GM18907 (cell line): ENCODE results near the gene PLA2G1B.
"Not testable (repeated sequence)": the region's sequence is repeated elsewhere in the genome, so short reads cannot be mapped to it uniquely, and the experiment has no call there.

ENCODE experiments used
- ATAC-seq: cut with Tn5 transposase; IDR thresholded peaks from one replicate; pipeline ENCODE4 v1.9.1; 2021; ENCODE audit warnings: mild to moderate bottlenecking, moderate library complexity; ENCODE audit not compliant: unreplicated experiment

Gene PLA2G1B

GRCh38 chr12:120359128-120359527 is 31.5 kb upstream of the PLA2G1B start:
- ATAC-seq: no peak

- ATAC-seq: no peak
These were observed 31.0 kb upstream of the PLA2G1B start for GRCh38 chr12:120358412-120359100.

DNA sequence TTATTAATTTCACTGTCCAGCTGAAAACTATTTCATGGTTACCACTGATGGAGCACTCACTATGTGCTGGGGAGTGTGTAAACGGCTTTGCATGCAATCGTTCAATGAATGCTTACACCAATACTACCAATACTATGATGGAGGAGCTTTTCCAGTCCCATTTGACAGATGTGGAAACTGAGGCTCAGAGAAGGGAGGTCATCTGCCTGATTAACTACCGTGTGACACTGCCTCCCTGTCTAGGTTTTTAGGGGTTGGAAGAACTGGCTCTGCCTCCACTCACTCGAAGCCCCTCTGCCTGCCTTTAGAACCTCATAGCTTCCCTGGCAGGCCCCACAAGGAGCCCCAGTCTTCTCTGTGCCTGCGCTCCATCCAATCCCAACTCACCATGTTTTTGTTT is 29.5 kb upstream of the PLA2G1B start:
- no peak for ATAC-seq

DNA sequence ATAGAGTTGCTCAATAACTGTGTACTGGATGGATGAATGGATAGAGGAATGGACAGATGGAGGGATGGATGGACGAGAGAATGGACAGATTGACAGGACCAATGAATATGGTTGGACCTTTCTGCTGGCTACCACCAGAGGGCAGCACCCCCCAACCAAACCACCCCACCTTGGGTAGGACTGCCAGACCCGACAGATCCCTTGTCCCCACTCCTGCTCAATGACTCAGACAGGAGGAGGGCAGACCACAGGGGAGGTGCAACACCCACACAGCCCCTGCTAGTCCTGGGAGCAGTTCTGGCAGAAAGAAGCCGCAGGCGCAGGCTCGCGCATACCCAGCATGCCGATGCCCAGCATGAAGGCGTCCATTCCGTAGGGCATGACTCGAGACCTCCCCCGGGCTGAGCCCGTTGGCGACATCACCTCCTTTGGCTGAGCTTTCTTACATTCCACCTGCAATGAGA is 29.0 kb upstream of the PLA2G1B start:
- no peak for ATAC-seq

DNA sequence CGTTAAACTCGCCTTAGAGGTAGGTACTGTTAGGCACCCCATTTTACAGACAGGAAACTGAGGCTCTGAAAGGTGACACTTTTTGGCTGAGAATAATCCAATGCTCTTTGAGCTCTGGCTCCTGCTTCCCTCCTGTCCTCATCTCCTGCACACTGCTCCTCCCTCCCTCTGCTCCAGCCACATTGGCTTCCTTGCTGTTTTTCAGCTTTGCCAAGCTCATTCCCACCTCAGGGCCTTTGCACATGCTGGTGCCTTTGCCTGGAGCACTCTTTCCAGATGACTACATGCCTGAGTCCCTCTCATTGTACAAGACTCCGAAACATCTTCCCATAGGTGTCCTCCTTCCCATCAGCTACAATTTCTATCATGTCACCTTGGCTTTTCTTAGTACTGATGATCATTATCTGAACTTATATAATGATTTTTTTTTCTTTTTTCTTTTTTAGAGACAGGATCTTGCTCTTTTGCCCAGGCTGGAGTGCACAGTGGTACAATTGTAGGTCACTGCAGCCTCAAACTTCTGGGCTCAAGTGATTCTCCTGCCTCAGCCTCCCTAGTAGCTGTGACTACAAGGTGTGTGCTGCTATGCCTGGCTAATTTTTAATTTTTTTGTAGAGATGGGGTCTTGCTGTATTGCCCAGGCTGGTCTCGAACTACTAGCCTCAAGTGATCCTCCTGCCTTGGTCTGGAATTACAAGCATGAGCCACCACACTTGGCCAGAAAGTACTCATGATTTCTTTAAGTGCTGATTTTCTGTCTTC is 26.2 kb upstream of the PLA2G1B start:
- no peak for ATAC-seq

GRCh38 chr12:120353136-120353535 is 25.6 kb upstream of the PLA2G1B start:
- ATAC-seq: no peak

DNA sequence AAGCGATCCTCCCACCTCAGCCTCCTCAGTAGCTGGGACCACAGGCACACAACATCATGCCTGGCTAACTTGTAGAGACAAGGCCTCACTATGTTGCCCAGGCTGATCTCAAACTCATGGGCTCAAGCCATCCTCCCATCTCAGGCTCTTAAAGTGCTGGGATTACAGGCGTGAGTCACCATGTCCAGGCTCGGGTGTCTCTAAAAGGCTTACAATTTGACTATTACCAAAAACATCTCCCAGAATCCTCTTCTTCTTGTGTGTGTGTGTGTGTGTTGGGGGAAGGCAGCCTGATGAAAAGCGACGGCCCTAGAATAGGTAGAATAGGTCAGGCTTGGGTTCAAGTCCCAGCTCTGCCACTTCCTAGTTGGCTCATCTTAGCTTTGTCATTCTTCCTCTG is 24.5 kb upstream of the PLA2G1B start:
- ATAC-seq: no peak

- ATAC-seq: no peak
These were observed 23.2 kb upstream of the PLA2G1B start for GRCh38 chr12:120350576-120351350.

- ATAC-seq: no peak
These were observed 20.2 kb upstream of the PLA2G1B start for GRCh38 chr12:120347766-120348165.

- no peak for ATAC-seq
These were observed 19.1 kb upstream of the PLA2G1B start for GRCh38 chr12:120346681-120347080.

DNA sequence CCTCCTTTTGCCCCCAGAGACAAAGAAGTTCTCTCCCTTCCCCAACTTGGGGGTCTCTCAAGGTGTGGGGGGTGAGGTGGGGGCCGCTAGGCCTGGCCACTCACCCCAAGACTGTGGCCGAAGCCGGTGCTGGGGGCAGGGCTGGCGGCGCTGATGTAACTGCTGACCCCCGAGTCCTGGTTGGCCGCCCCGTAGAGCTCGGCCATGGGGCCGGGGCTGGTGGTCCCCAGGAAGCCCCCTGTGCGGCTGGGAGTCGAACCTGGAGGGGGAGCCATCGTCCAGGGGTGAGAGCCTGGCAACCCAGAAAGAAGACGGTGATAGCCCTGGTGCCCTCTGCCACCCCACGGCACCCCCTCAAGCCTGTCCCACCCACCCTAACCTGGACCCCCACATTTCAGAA is 18.5 kb upstream of the PLA2G1B start:
- no peak for ATAC-seq

- no peak for ATAC-seq
These were observed 16.1 kb upstream of the PLA2G1B start for GRCh38 chr12:120343692-120344091.

GRCh38 chr12:120343039-120343537 is 15.5 kb upstream of the PLA2G1B start:
- ATAC-seq: no peak

DNA sequence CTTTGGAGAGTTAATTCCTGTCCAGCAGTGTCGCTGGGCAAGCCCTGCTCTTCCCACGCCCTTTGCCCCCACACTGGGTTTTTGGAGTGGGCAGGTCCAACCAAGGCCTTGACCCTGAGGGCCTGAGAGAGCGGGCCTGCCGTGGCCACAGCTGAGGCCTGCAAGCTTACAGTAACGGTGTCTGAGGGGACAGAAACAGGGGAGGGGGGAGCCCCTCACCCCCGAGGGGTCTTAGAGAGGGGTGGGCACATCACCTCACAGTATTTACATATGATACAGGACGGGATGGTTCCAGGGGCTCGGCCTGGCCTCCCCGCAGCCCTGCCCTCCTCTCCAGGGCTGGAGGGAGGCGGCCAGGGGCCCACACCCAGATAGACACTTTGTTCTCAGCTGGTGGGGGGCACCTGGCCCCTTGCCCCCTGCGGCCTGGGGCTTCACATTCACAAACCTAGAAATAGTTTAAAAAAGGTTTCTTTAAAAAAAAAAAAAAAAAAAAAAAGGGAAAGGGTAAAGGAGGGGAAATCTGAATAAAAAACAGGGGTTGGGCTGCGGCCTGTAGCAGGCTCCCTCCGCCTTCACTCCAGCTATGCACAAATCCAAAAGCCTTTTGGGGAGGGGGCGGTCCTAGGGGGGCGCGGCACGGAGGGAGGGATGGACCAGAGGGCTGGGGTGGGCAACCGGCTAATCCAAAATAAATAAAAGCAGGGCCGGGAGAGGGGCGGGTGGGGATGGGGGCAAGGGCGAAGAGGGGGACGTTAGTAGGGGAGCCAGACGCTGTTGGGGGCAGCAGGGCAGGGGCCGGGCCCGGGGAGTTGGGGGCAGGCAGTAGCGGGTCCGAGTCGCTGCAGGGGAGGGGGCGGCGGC is 14.8 kb upstream of the PLA2G1B start:
- no peak for ATAC-seq

DNA sequence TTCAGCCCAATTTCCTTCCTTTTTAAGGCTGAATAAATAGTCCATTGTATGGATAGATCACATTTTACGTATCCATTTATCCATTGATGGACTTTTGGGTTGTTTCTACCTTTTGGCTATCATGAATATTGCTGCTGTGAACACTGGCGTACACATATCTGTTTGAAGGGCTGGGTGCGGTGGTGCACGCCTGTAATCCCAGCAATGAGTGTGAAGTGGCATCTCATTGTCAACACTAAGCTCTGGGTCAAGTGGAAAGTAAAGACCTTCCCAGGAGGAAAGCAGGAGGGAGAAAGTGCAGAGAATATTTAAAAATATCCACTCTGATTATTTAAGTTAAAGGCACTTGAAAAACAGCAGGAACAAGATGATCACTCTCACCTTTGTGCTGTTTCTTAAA is 11.7 kb upstream of the PLA2G1B start:
- ATAC-seq: no peak

DNA sequence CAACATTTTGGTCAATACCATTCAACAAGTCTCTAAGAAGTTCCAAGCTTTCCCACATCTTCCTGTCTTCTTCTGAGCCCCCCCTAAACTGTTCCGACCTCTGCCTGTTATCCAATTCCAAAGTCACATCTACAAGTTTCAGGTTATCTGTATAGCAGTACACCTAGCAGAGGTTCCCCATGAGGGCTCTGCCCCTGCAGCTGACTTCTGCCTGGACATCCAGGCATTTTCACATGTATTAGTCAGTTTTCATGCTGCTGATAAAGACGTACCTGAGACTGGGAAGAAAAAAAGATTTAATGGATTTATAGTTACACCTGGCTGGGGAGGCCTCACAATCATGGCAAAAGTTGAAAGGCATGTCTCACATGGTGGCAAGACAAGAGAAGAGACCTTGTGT is 10.2 kb upstream of the PLA2G1B start:
- ATAC-seq: no peak

- ATAC-seq: not testable (repeated sequence)
These were observed 8.8 kb upstream of the PLA2G1B start for GRCh38 chr12:120336392-120336791.

DNA sequence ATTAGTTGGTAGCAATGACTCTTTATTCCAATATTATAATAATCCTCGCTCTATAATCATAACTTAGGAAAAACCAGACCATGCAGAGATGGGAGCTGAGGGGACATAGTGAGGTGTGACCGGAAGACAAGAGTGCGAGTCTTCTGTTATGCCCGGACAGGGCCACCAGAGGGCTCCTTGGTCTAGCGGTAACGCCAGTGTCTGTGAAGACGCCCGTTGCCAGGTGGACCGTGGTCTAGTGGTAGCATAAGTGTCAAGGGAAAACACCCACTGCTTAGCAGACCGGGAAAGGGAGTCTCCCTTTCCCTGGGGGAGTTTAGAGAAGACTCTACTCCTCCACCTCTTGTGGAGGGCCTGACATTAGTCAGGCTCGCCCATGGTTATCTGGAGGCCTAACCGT is 7.9 kb upstream of the PLA2G1B start:
- ATAC-seq: not testable (repeated sequence)

GRCh38 chr12:120332523-120332922 is 4.9 kb upstream of the PLA2G1B start:
- no peak for ATAC-seq

GRCh38 chr12:120332041-120332440 is 4.5 kb upstream of the PLA2G1B start:
- ATAC-seq: no peak

DNA sequence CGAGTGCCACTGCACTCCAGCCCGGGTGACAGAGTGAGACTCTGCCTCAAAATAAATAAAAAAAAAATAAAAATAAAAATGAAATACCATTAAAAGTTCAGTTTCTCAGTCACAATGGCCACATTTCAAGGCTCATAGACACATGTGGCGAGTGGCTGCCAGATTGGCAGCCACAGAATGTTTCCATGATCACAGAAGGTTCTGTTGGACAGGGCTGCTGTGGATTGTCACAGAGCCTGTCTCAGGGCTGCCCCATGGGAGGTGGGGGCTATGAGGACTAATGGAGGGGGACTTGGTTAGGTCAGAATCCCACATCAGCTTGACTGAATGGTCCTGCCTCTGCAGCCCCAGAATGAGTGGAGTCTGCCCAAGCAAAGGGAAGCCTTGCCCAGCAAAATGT is 3.8 kb upstream of the PLA2G1B start:
- no peak for ATAC-seq
